Fibroblast of the aortic adventitia (primary cell): Measurements from ENCODE around the gene SPON1. TPM values are rescaled to one million over a fixed set of nuclear protein-coding genes. Genes with fewer than 3 reads are reported as not detected.

Experiments used
- DNase-seq: peaks from one replicate; pipeline ENCODE4 v3.0.0-alpha.2; 2010; ENCODE audit warnings: low read depth
- H3K4me3 ChIP-seq: 2 replicates; pipeline ENCODE4 v1.5.1; 2011; ENCODE audit warnings: low read depth, mild to moderate bottlenecking, control low read depth, low read length, moderate library complexity
- total RNA-seq: library from RNA; depleted of rRNA; stranded (reverse); fragments of >200 nt; gene quantifications from 2 replicates; pipeline ENCODE4 v1.2.3, GENCODE V29; 2012; ENCODE audit warnings: low replicate concordance
- TF ChIP-seq, protein P1 (sequence below): IDR thresholded peaks from 2 replicates; pipeline ENCODE4 v1.5.1; 2011; ENCODE audit warnings: mild to moderate bottlenecking, low read length, control low read depth, inconsistent platforms; ENCODE audit not compliant: insufficient read depth

SPON1 gene
- total RNA-seq, 1 donor: 3.5 TPM

DNA sequence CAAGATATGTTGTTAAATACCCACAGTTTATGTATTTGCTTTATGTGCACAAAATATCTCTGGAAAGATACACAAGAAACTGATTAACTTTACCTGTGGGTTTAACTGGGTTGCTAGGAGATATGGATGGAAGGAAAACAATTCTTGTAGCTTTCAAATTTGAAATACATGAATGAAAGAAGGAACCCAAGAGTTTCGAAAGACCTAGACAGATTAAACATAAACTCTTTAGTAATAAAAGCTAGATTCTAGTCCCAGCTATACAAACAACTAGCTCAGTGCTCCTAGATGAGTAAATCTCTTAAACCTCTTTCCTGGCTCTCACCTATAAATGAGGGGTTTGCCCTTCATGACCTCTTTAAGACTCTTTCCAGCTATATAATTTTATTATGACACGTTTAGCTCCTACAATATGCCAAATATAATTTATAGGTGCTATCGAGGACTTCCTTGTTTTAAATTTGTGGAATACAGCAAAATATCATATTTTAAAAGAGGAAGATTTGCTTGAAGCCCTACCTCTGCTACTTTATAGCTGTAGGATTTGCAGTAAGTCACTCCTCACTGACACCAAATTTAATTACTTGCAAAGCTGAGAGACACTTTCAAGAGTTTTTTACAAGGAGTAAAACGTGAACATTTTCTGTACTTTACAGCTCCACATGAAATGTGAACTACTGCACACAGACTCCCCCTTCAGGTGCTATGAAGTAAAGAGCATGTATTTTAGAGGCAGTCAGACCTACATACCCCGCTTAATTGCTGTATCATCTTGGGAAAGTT, 345.8 kb downstream of the SPON1 start:
- DNase-seq: peak; percentile 66
- no peak overlapping the region for H3K4me3 ChIP-seq
- TF ChIP-seq, protein P1, sequence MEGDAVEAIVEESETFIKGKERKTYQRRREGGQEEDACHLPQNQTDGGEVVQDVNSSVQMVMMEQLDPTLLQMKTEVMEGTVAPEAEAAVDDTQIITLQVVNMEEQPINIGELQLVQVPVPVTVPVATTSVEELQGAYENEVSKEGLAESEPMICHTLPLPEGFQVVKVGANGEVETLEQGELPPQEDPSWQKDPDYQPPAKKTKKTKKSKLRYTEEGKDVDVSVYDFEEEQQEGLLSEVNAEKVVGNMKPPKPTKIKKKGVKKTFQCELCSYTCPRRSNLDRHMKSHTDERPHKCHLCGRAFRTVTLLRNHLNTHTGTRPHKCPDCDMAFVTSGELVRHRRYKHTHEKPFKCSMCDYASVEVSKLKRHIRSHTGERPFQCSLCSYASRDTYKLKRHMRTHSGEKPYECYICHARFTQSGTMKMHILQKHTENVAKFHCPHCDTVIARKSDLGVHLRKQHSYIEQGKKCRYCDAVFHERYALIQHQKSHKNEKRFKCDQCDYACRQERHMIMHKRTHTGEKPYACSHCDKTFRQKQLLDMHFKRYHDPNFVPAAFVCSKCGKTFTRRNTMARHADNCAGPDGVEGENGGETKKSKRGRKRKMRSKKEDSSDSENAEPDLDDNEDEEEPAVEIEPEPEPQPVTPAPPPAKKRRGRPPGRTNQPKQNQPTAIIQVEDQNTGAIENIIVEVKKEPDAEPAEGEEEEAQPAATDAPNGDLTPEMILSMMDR: peak; percentile 75

DNA sequence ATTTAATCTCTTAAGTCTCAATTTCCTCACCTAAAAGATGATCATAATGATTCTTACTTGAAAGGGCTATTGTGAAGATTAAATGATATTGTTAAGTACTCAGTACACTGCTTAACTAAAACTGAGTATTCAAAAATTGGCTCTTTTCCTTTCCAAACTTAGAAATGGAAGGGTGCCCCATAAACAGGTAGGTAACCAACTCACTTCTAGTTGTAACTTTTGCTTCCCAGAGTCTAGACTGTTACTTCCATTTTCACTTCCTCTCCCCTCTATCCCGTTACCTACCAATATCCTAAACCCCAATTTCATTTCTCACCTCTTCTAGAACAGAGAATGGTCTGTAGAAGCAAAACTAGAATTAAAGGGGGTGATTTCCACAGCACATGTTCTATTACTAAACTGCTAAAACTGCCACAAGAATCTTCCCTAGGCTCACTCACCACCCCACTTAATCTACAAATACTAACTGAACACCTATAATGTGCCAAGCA, 346.4 kb downstream of the SPON1 start:
- TF ChIP-seq, protein P1: no peak
- no peak overlapping the region for H3K4me3 ChIP-seq
- DNase-seq: no peak

DNA sequence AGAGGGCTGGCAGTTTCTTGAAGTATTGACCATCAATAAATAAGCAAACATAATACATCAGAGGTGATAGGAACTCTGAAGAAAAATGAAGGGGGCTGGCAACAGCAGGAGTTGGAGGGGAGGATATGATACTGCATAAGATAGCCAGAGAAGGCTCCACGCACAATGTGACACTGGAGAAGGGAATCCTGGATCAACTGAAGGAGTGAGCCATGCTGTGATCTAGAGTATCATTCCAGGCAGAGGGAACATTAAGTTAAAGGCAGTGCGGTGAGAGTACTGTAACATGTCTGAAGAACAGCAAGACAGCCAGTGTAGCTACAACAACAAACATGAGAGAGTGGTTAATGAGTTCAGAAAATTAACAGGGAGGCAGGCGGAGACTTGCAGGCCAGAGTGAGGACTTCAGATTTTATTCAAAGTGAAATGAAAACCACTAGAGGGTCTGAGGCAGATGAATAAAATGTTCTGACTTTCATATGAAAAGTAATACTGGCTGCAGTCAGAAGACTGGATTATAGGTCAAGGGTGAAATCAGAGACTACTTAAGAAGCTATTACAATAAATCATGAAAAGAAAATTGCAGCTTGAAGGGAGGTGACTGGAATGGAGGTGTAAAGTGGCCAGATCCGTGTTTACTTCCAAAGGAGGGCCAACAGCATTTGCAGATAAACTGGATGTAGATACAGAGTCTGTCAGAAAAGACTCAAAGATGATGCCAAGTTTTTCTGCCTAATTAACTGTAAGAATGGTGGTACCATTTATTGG, 347.1 kb downstream of the SPON1 start:
- TF ChIP-seq, protein P1: no peak
- no peak for DNase-seq
- H3K4me3 ChIP-seq: no peak overlapping the region

DNA sequence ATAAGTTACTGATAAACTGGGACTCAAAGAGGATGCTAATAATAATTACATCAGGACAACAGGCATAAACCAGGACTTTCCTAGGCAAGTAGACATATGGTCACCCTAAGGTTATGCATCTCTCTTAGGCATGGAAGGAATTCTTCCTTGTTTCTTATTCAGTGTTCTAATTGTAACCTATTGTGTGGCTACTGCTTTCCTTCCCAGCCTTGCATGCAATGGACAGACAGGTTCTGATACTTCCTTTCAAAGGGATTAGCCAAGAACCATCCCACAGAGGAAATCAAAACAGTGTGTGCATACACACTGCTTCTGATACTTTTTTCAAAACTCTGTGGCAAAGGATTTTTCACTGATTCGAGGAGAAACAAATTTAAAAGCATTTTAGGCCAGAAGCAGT, 348.2 kb downstream of the SPON1 start:
- TF ChIP-seq, protein P1: no peak
- H3K4me3 ChIP-seq: no peak overlapping the region
- peak; percentile 75 for DNase-seq

DNA sequence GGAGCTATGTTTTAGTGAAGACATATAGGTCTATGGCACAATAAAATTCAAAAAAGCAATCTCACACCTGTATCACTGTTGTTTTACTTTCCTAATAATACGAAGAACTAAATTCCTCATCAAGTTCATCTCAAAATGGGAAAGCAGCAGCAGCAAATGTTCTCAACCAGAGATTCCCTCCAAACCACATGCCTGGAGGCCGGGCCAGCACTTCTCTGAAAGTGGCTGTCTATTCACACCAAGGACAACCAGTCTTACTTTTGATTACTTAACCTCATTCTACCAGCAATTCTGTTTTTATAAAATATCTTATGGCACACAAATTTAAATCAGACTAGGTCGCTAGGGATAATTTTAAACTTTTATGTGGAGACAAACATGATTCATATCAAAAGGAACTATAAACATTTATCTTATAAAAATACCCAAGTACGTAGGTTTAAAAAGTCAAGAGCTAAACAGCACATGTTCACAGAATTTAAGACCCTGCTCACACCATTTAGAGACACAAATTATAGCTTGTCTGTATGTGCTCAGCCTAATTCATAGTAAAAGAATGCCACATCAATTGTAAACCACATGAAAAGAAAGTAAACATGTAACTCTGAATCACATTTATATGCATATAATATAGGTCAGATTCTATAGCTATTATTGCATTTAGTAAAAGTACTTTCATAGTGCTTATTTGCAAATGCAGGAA, 350.4 kb downstream of the SPON1 start:
- TF ChIP-seq, protein P1: no peak
- DNase-seq: peak; percentile 19
- H3K4me3 ChIP-seq: no peak overlapping the region

DNA sequence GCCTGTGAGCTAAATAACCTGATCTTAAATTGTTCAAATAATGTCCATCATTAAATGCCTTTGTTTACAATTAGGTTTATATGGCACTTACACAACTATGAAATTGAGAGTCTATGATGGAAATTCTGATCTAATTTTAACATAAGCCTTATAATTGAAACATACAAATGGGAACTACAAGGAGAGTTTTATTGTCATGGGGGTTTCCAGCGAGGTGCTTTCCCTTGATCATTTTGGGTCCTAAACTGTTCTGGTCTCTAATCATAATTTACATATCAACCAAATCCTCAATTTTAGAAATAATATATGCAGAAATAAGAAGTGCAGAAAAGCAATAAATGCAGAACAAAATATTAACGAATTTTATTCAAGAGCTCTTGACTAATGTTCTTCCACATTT, 351.6 kb downstream of the SPON1 start:
- no peak for DNase-seq
- TF ChIP-seq, protein P1: no peak
- no peak overlapping the region for H3K4me3 ChIP-seq
